B cell (primary cell): ENCODE data around the gene PRAME. TPM values are rescaled to one million over a fixed set of nuclear protein-coding genes. Genes with fewer than 3 reads are reported as not detected.

ENCODE experiments used
- ATAC-seq: fragments of 200-7000 bp; cut with Tn5 transposase; one replicate; pipeline ENCODE4 v1.10.0; 2021; ENCODE audit warnings: low read depth, mild to moderate bottlenecking, moderate number of reproducible peaks, moderate library complexity
- CTCF ChIA-PET: fragments of 350-600 bp; sonication (Branson Sonifier 250); formaldehyde crosslinking; loops from one replicate; lab custom pipeline; 2021; ENCODE audit warnings: antibody characterized with exemption, inconsistent platforms; lab: Charles Lee
- POLR2A ChIA-PET: fragments of 350-600 bp; sonication (Branson Sonifier 250); formaldehyde crosslinking; loops from one replicate; lab custom pipeline; 2021; ENCODE audit warnings: antibody characterized with exemption; lab: Charles Lee
- DNase-seq: peaks from one replicate; pipeline ENCODE4 v3.0.0; 2013
- H2AFZ ChIP-seq: 2 replicates; pipeline ENCODE4 v1.6.1; 2012; ENCODE audit warnings: mild to moderate bottlenecking, low read depth, low read length; ENCODE audit not compliant: insufficient read depth, poor library complexity, severe bottlenecking
- H3K27ac ChIP-seq, 2 donors: 1 replicate in 1 of 2; 2 replicates in 1 of 2; pipeline ENCODE4 v1.5.1; 2012 to 2013; ENCODE audit warnings: low read length in 2 of 2, mild to moderate bottlenecking in 2 of 2, moderate library complexity in 1 of 2
- H3K27me3 ChIP-seq, 4 experiments: fragments of 200-600 bp in 1 of 4; sonication (generic) in 1 of 4; replicated peaks in 1 of 4; 1 replicate in 2 of 4; 2 replicates in 2 of 4; pipeline versions ENCODE4 v1.6.1 to v1.7.0; 2013 to 2016; ENCODE audit warnings: low read length in 3 of 4, mild to moderate bottlenecking in 2 of 4, mixed read lengths in 1 of 4, moderate library complexity in 1 of 4; ENCODE audit not compliant: insufficient read depth in 4 of 4, control insufficient read depth in 3 of 4; ENCODE audit errors: control extremely low read depth in 1 of 4
- H3K36me3 ChIP-seq, 2 experiments: replicated peaks in 1 of 2; 1 replicate in 1 of 2; 2 replicates in 1 of 2; pipeline versions ENCODE4 v1.6.1 to v1.7.1; 2013; ENCODE audit warnings: low read length in 1 of 2; ENCODE audit not compliant: insufficient read depth in 2 of 2, control insufficient read depth in 1 of 2; ENCODE audit errors: control extremely low read depth in 1 of 2, extremely low read depth in 1 of 2
- H3K4me1 ChIP-seq, 2 donors: fragments of 200-600 bp in 1 of 2; sonication (generic) in 1 of 2; 1 replicate in 1 of 2; 2 replicates in 1 of 2; pipeline versions ENCODE4 v1.5.1 to v1.6.1; 2013 to 2017; ENCODE audit warnings: low read length in 2 of 2; ENCODE audit not compliant: control insufficient read depth in 2 of 2, insufficient read depth in 2 of 2
- H3K4me2 ChIP-seq: replicated peaks from 2 replicates; pipeline ENCODE3; 2012; ENCODE audit warnings: mild to moderate bottlenecking, low read depth, low read length; ENCODE audit not compliant: poor library complexity, severe bottlenecking
- H3K4me3 ChIP-seq, 5 experiments: fragments of 200-600 bp in 1 of 5; sonication (generic) in 1 of 5; 1 replicate in 3 of 5; 2 replicates in 2 of 5; pipeline versions ENCODE4 v1.5.1 to v1.7.0; 2011 to 2016; ENCODE audit warnings: low read length in 4 of 5, mild to moderate bottlenecking in 4 of 5, low read depth in 2 of 5, control low read depth in 1 of 5, moderate library complexity in 1 of 5; ENCODE audit not compliant: insufficient read depth in 1 of 5; ENCODE audit errors: control extremely low read depth in 1 of 5, extremely low read depth in 1 of 5
- H3K79me2 ChIP-seq: fragments of 200-600 bp; sonication (generic); one replicate; pipeline ENCODE4 v1.6.0; 2016; ENCODE audit warnings: low read length; ENCODE audit not compliant: control insufficient read depth, insufficient read depth
- H3K9ac ChIP-seq: fragments of 200-600 bp; sonication (generic); 2 replicates; pipeline ENCODE4 v1.6.1; 2017; ENCODE audit warnings: mild to moderate bottlenecking, low read length, moderate library complexity
- H3K9me3 ChIP-seq, 3 donors: one replicate each; pipeline versions ENCODE4 v1.6.1 to v1.7.1; 2013; ENCODE audit warnings: low read length in 2 of 3; ENCODE audit not compliant: control insufficient read depth in 2 of 3, insufficient read depth in 1 of 3; ENCODE audit errors: control extremely low read depth in 1 of 3
- H4K20me1 ChIP-seq: 2 replicates; pipeline ENCODE4 v1.6.0; 2012; ENCODE audit warnings: mild to moderate bottlenecking, low read length; ENCODE audit not compliant: insufficient read depth, control insufficient read depth, poor library complexity, severe bottlenecking
- H3K27ac Mint-ChIP-seq: one replicate; pipeline ENCODE4 v1.8.0; 2021; ENCODE audit warnings: mixed read lengths
- H3K27me3 Mint-ChIP-seq: one replicate; pipeline ENCODE4 v1.8.0; 2021; ENCODE audit warnings: mixed read lengths
- H3K4me1 Mint-ChIP-seq: one replicate; pipeline ENCODE4 v1.8.0; 2021; ENCODE audit warnings: mixed read lengths
- H3K4me3 Mint-ChIP-seq: one replicate; pipeline ENCODE4 v1.8.0; 2021; ENCODE audit warnings: mixed read lengths
- H3K9me3 Mint-ChIP-seq: one replicate; pipeline ENCODE4 v1.8.0; 2022; ENCODE audit warnings: mixed read lengths; ENCODE audit not compliant: insufficient read depth
- EZH2 ChIP-seq: IDR thresholded peaks from 2 replicates; pipeline ENCODE4 v1.6.1; 2012; ENCODE audit warnings: borderline replicate concordance, low read depth, mild to moderate bottlenecking, moderate library complexity, low read length; ENCODE audit not compliant: insufficient read depth, poor library complexity, severe bottlenecking
- WGBS: methylation state at CpG from one replicate; pipeline ENCODE4 v1.1.5; 2013; ENCODE audit warnings: missing lambda C conversion rate; ENCODE audit not compliant: insufficient coverage; 5-methylcytosine and 5-hydroxymethylcytosine counted together
- intact Hi-C: fragments of 100-400 bp; cut with micrococcal nuclease; formaldehyde crosslinking; loops from one replicate; pipeline ENCODE4 v1.10.0; 2022
- polyA plus RNA-seq: library from polyadenylated mRNA; depleted of rRNA; stranded (reverse); fragments of >200 nt; gene quantifications from 2 replicates; pipeline ENCODE4 v1.2.3, GENCODE V29; 2012
- total RNA-seq, 2 donors: library from RNA; stranded (reverse); fragments of 120-200 nt in 1 of 2; gene quantifications; 1 replicate in 1 of 2; 2 replicates in 1 of 2; pipeline versions ENCODE4 v1.2.3 to v1.2.4, GENCODE V29; 2013 to 2022
- TF ChIP-seq, protein P1 (sequence below): fragments of 200-600 bp; IDR thresholded peaks from one replicate; pipeline ENCODE4 v1.8.0; 2022; ENCODE audit warnings: antibody characterized with exemption, mild to moderate bottlenecking

Gene PRAME
- total and polyA plus RNA-seq, 2 donors (not counting 1 experiment from before 2014, with no cell fraction given), result 0.63 TPM; not detected in 1

DNA sequence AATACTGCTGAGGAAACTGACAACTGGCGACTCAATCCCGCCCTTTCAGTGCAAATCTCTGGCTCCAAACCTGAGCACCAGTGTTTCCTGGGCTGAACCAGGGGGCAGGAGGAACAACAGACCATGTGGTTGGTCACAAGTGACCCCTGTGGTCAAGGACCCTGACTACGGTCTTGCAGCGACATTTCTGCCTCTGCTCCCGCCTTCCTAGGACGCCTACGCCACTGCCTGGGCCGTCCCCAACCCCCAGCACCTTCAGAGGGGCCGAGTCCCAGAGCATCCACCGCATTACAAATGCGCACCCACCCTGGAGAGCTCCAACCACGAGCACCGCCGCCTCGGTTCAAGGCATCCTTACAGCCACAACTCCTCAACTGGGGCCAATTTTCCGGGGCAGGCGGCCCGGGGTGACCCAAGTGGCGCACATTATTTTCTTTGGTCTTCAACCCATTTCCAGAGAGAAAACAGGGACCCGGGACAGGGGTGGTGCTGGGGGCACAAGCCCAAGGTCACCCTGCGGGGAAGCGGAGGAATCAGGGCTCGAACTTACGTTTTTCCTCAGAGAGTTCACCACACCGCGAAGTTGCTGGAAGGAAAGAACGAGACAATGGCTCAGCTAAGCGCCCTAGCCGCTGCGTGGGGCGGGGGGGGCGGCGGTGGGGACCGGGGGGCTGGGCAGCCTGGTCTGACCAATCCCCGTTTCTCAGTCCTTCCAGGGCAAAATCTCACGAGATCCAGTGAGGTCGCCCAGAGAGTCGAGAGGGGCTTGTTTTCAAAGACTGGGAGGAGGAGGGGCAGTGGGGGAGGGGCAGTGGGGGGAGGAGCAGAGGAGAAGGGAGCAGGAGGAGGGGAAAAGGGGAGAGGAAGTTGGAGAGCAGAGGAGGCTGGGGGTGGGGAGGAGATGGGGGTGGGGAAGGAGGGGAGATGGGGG lies 1.8 kb downstream of the PRAME start:
- Mint-ChIP-seq H3K9me3 (no peaks in the 10 kb centered on the region), H3K4me3 (no peak overlapping the region), H3K27ac (no peak overlapping the region), H3K4me1 (peaks cover 13% of the 10 kb centered on the region), H3K27me3 (no peaks in the 10 kb centered on the region)
- Histone ChIP-seq H3K27me3 (no peaks in the 10 kb centered on the region), H3K79me2 (no peaks in the 10 kb centered on the region), H3K4me1 (peaks cover 8 to 10% of the 10 kb centered on the region in 2 donors), H3K9ac (no peak overlapping the region), H3K4me2 (no peak overlapping the region), H2AFZ (no peak overlapping the region), H3K4me3 (no peak overlapping the region), H3K9me3 (peaks cover 0 to 17% (median 0%) of the 10 kb centered on the region in 3 donors), H4K20me1 (no peaks in the 10 kb centered on the region), H3K36me3 (no peaks in the 10 kb centered on the region), H3K27ac (no peak overlapping the region)
- WGBS, result 96% methylated on average over 24 of the region's 38 CpGs
- POLR2A ChIA-PET, result no interaction called here
- intact Hi-C loops, result no loop called here
- TF ChIP-seq EZH2, result no peak
- TF ChIP-seq, protein P1, sequence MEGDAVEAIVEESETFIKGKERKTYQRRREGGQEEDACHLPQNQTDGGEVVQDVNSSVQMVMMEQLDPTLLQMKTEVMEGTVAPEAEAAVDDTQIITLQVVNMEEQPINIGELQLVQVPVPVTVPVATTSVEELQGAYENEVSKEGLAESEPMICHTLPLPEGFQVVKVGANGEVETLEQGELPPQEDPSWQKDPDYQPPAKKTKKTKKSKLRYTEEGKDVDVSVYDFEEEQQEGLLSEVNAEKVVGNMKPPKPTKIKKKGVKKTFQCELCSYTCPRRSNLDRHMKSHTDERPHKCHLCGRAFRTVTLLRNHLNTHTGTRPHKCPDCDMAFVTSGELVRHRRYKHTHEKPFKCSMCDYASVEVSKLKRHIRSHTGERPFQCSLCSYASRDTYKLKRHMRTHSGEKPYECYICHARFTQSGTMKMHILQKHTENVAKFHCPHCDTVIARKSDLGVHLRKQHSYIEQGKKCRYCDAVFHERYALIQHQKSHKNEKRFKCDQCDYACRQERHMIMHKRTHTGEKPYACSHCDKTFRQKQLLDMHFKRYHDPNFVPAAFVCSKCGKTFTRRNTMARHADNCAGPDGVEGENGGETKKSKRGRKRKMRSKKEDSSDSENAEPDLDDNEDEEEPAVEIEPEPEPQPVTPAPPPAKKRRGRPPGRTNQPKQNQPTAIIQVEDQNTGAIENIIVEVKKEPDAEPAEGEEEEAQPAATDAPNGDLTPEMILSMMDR, result no peak
- DNase-seq (no peak), ATAC-seq (no peak)
- CTCF ChIA-PET, result no interaction called here

DNA sequence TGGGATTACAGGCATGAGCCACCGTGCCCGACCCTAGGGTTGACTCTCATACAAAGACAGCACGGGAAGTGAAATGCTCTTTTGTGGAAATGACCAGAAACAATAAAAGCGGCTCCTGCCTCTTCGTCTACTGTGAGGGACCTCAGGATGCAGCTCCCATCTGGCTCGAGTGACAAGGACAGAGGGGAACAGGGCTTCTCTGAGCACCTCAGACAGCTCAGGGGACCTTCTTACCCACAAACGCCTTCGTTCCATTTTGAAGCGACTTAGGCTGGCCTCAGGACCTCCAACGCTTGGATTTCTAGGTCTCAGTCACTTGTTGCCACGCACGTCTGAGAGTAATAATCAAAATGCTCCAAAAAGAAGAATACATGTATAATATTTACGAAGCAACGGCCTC lies 2.5 kb downstream of the PRAME start:
- Histone ChIP-seq H4K20me1 (no peaks in the 10 kb centered on the region), H3K27me3 (no peaks in the 10 kb centered on the region), H3K9ac (no peak overlapping the region), H3K36me3 (no peaks in the 10 kb centered on the region), H3K4me1 (peaks cover 8 to 10% of the 10 kb centered on the region in 2 donors), H3K4me3 (no peak overlapping the region), H3K27ac (no peak overlapping the region), H3K9me3 (peaks cover 0 to 17% (median 0%) of the 10 kb centered on the region in 3 donors), H3K4me2 (no peak overlapping the region), H2AFZ (no peak overlapping the region), H3K79me2 (no peaks in the 10 kb centered on the region)
- intact Hi-C loops, result no loop called here
- Mint-ChIP-seq H3K4me3 (no peak overlapping the region), H3K27ac (no peak overlapping the region), H3K4me1 (peaks cover 13% of the 10 kb centered on the region), H3K27me3 (no peaks in the 10 kb centered on the region), H3K9me3 (no peaks in the 10 kb centered on the region)
- TF ChIP-seq, protein P1, result no peak
- TF ChIP-seq EZH2, result no peak
- ChIA-PET POLR2A (no interaction called here), CTCF (no interaction called here)
- no peak for DNase-seq
- WGBS, result 93% methylated on average over 13 of the region's 14 CpGs
- ATAC-seq, result no peak
